Prostate gland (tissue), 2 donors: Measurements from ENCODE around the gene MILR1. TPM values are rescaled to one million over a fixed set of nuclear protein-coding genes. Genes with fewer than 3 reads are reported as not detected.

Experiments used
- DNase-seq: peaks from one replicate; pipeline ENCODE4 v3.0.0-alpha.2; 2019; ENCODE audit warnings: low spot score
- H3K27ac ChIP-seq, 2 donors: fragments of 200-600 bp; sonication (generic); 2 replicates each; pipeline ENCODE4 v1.5.1; 2017 to 2019
- H3K27me3 ChIP-seq: fragments of 200-600 bp; sonication (generic); replicated peaks from 2 replicates; pipeline ENCODE4 v1.5.1; 2019; ENCODE audit not compliant: insufficient read depth
- H3K36me3 ChIP-seq, 2 donors: fragments of 200-600 bp; sonication (generic); 1 replicate in 1 of 2; 2 replicates in 1 of 2; pipeline versions ENCODE4 v1.5.1 to v1.8.1; 2017 to 2019
- H3K4me1 ChIP-seq: fragments of 200-600 bp; sonication (generic); replicated peaks from 2 replicates; pipeline ENCODE4 v1.5.1; 2019
- H3K4me3 ChIP-seq, 2 donors: fragments of 200-600 bp; sonication (generic); 2 replicates each; pipeline ENCODE4 v1.5.1; 2017 to 2019
- H3K9me3 ChIP-seq: fragments of 200-600 bp; sonication (generic); 2 replicates; pipeline ENCODE4 v1.5.1; 2017
- CTCF ChIP-seq, 4 experiments: fragments of 200-600 bp in 2 of 4; fragments of 450-650 bp in 2 of 4; sonication (generic) in 2 of 4; IDR thresholded peaks; 1 replicate in 3 of 4; 2 replicates in 1 of 4; pipeline ENCODE4 v1.5.1; 2016 to 2019; ENCODE audit warnings: antibody characterized with exemption in 4 of 4, mild to moderate bottlenecking in 2 of 4, moderate library complexity in 2 of 4
- POLR2A ChIP-seq: fragments of 450-650 bp; IDR thresholded peaks from one replicate; pipeline ENCODE4 v1.6.1; 2016; ENCODE audit warnings: antibody characterized with exemption, mild to moderate bottlenecking
- POLR2AphosphoS5 ChIP-seq: sonication (generic); formaldehyde crosslinking; IDR thresholded peaks from one replicate; pipeline ENCODE4 v1.6.1; 2017; ENCODE audit warnings: antibody characterized with exemption
- WGBS: methylation state at CpG from one replicate; pipeline ENCODE4 v1.1.5; 2018; 5-methylcytosine and 5-hydroxymethylcytosine counted together
- intact Hi-C: fragments of 100-400 bp; cut with DNase I; formaldehyde crosslinking; loops from one replicate; pipeline ENCODE4 v1.14.2; 2022
- total RNA-seq, 2 donors: library from RNA; depleted of rRNA; stranded (reverse); fragments of >200 nt; gene quantifications; one replicate each; pipeline ENCODE4 v1.1.0, GENCODE V29; 2016

MILR1 gene
- total RNA-seq, 2 donors from 2014 or later = 0.77 to 4.3 TPM

- no peak overlapping the region for H3K4me3 ChIP-seq
These were observed 51.6 kb downstream of the MILR1 start for GRCh38 chr17:64500487-64500859.

GRCh38 chr17:64500862-64501765 is 52.2 kb downstream of the MILR1 start:
- 56% methylated on average over 11 of the region's 11 CpGs for WGBS

More at GRCh38 chr17:64500487-64500859, 51.6 kb downstream of the MILR1 start:
- no peaks in the 10 kb centered on the region for H3K9me3 ChIP-seq
- no peaks in the 10 kb centered on the region for H3K27me3 ChIP-seq
- peaks cover 17% of the 10 kb centered on the region for H3K4me1 ChIP-seq
- no peak for TF ChIP-seq CTCF (IDR thresholded peaks at IDR 0.05)
- no peak for TF ChIP-seq POLR2AphosphoS5
- no peak for TF ChIP-seq POLR2A
- 88% methylated on average over 8 of the region's 8 CpGs for WGBS
- intact Hi-C loops = loop anchor here (5.0 to 10.0 kb wide), 2 partner anchors 162 to 176 kb away; partner anchors contain the start of gene SMURF2
- H3K36me3 ChIP-seq = peaks cover 23 to 27% of the 10 kb centered on the region in 2 donors
- H3K27ac ChIP-seq = no peak overlapping the region
- no peak for DNase-seq

GRCh38 chr17:64502021-64502420 is 53.1 kb downstream of the MILR1 start:
- TF ChIP-seq POLR2AphosphoS5 (no peak), CTCF (IDR thresholded peaks at IDR 0.05) (no peak)
- H3K4me3 ChIP-seq = no peak overlapping the region
- no peak for DNase-seq
- H3K9me3 ChIP-seq = no peaks in the 10 kb centered on the region
- intact Hi-C loops = loop anchor here (5.0 to 10.0 kb wide), 2 partner anchors 160 to 177 kb away; partner anchors contain the start of gene SMURF2
- 70% methylated on average over 3 of the region's 3 CpGs for WGBS
- peaks cover 23 to 27% of the 10 kb centered on the region in 2 donors for H3K36me3 ChIP-seq
- no peak overlapping the region for H3K27ac ChIP-seq
- no peaks in the 10 kb centered on the region for H3K27me3 ChIP-seq
- H3K4me1 ChIP-seq = peaks cover 17% of the 10 kb centered on the region

More at GRCh38 chr17:64500862-64501765, 52.2 kb downstream of the MILR1 start:
- H3K9me3 ChIP-seq = no peaks in the 10 kb centered on the region
- TF ChIP-seq POLR2AphosphoS5 (no peak), CTCF (IDR thresholded peaks at IDR 0.05) (no peak), POLR2A (no peak)
- H3K27ac ChIP-seq = no peak overlapping the region
- H3K4me3 ChIP-seq = no peak overlapping the region
- H3K27me3 ChIP-seq = no peaks in the 10 kb centered on the region
- intact Hi-C loops = loop anchor here (5.0 to 10.0 kb wide), 2 partner anchors 161 to 176 kb away; partner anchors contain the start of gene SMURF2
- peaks cover 23 to 27% of the 10 kb centered on the region in 2 donors for H3K36me3 ChIP-seq
- peaks cover 17% of the 10 kb centered on the region for H3K4me1 ChIP-seq
- DNase-seq = no peak

- TF ChIP-seq POLR2AphosphoS5 = no peak
- TF ChIP-seq CTCF (IDR thresholded peaks at IDR 0.05) = no peak
- TF ChIP-seq POLR2A = no peak
- peaks cover 23 to 27% of the 10 kb centered on the region in 2 donors for H3K36me3 ChIP-seq
- H3K9me3 ChIP-seq = no peaks in the 10 kb centered on the region
- H3K4me1 ChIP-seq = peaks cover 10% of the 10 kb centered on the region
- H3K4me3 ChIP-seq = no peak overlapping the region
- no peak overlapping the region for H3K27ac ChIP-seq
- H3K27me3 ChIP-seq = no peaks in the 10 kb centered on the region
- intact Hi-C loops = loop anchor here (5.0 to 10.0 kb wide), 2 partner anchors 159 to 178 kb away; partner anchors contain the start of gene SMURF2
- no peak for DNase-seq
- 70% methylated on average over 2 of the region's 2 CpGs for WGBS
These were observed 53.9 kb downstream of the MILR1 start for GRCh38 chr17:64502809-64503208.
